IMR-90 (cell line): ENCODE measurements around the gene TTC28. TPM values are rescaled to one million over a fixed set of nuclear protein-coding genes. Genes with fewer than 3 reads are reported as not detected.

Experiments
- ATAC-seq: fragments of 200-7000 bp; cut with Tn5 transposase; 2 replicates; pipeline ENCODE4 v1.9.1; 2020; ENCODE audit warnings: low read depth, mild to moderate bottlenecking, moderate library complexity
- BruUV-seq: library from RNA; stranded (reverse); fragments of 400-500 nt; replicated peaks from 2 replicates; lab custom pipeline; 2021; lab: Mats Ljungman, UMichigan
- CTCF ChIA-PET: fragments of 300-600 bp; formaldehyde crosslinking; extraction: SDS; loops from one replicate; lab custom pipeline; 2021; ENCODE audit warnings: antibody characterized with exemption; lab: Yijun Ruan, JAX
- POLR2A ChIA-PET: fragments of 300-600 bp; sonication (Branson Sonifier 250); formaldehyde crosslinking; loops from one replicate; lab custom pipeline; 2022; ENCODE audit warnings: antibody characterized with exemption; ENCODE audit not compliant: unreplicated experiment; lab: Charles Lee
- DNase-seq: peaks from one replicate; pipeline ENCODE4 v3.0.0; 2013
- H2AFZ ChIP-seq: replicated peaks from 2 replicates; pipeline ENCODE3; 2013; ENCODE audit warnings: low read length, mild to moderate bottlenecking; ENCODE audit not compliant: poor library complexity
- H2AK5ac ChIP-seq: 2 replicates; pipeline ENCODE4 v1.6.1; 2013; ENCODE audit warnings: low read depth, low read length, inconsistent platforms
- H2AK9ac ChIP-seq: replicated peaks from 2 replicates; pipeline ENCODE3; 2013; ENCODE audit warnings: mild to moderate bottlenecking, low read depth, low read length, moderate library complexity; ENCODE audit not compliant: poor library complexity
- H2BK120ac ChIP-seq: 2 replicates; pipeline ENCODE4 v1.6.1; 2013; ENCODE audit warnings: low read depth, low read length, inconsistent platforms
- H2BK15ac ChIP-seq: 3 replicates; pipeline ENCODE4 v1.6.1; 2013; ENCODE audit warnings: low read depth, low read length, inconsistent platforms
- H2BK20ac ChIP-seq: 2 replicates; pipeline ENCODE4 v1.6.1; 2013; ENCODE audit warnings: low read depth, mild to moderate bottlenecking, inconsistent platforms, low read length, moderate library complexity
- H2BK5ac ChIP-seq: 2 replicates; pipeline ENCODE4 v1.6.1; 2013; ENCODE audit warnings: mild to moderate bottlenecking, low read depth, low read length, inconsistent platforms; ENCODE audit not compliant: poor library complexity, severe bottlenecking
- H3K14ac ChIP-seq: replicated peaks from 2 replicates; pipeline ENCODE4 v1.6.1; 2013; ENCODE audit warnings: low read depth, low read length, inconsistent platforms
- H3K18ac ChIP-seq: 2 replicates; pipeline ENCODE4 v1.6.1; 2013; ENCODE audit warnings: low read depth, low read length, control low read depth
- H3K23ac ChIP-seq: 2 replicates; pipeline ENCODE4 v1.6.1; 2013; ENCODE audit warnings: low read depth, low read length, inconsistent platforms
- H3K27ac ChIP-seq: 2 replicates; pipeline ENCODE4 v1.5.1; 2013; ENCODE audit warnings: mild to moderate bottlenecking, control low read depth, low read length; ENCODE audit not compliant: insufficient read depth
- H3K27me3 ChIP-seq: 2 replicates; pipeline ENCODE4 v1.6.1; 2013; ENCODE audit warnings: low read length; ENCODE audit not compliant: control insufficient read depth, insufficient read depth
- H3K36me3 ChIP-seq: 2 replicates; pipeline ENCODE4 v1.6.1; 2013; ENCODE audit warnings: low read length, mixed read lengths; ENCODE audit not compliant: control insufficient read depth, insufficient read depth
- H3K4ac ChIP-seq: 2 replicates; pipeline ENCODE4 v1.6.1; 2013; ENCODE audit warnings: low read depth, low read length, inconsistent platforms
- H3K4me1 ChIP-seq: 2 replicates; pipeline ENCODE4 v1.6.1; 2013; ENCODE audit warnings: low read length, mixed read lengths; ENCODE audit not compliant: control insufficient read depth, insufficient read depth
- H3K4me2 ChIP-seq: 2 replicates; pipeline ENCODE4 v1.6.1; 2013; ENCODE audit warnings: low read depth, mild to moderate bottlenecking, control low read depth, low read length, moderate library complexity
- H3K4me3 ChIP-seq: 2 replicates; pipeline ENCODE4 v1.5.1; 2013; ENCODE audit warnings: low read depth, mild to moderate bottlenecking, control low read depth, low read length, moderate library complexity; ENCODE audit not compliant: insufficient read depth
- H3K56ac ChIP-seq: 2 replicates; pipeline ENCODE4 v1.6.1; 2013; ENCODE audit warnings: low read length, inconsistent platforms; ENCODE audit not compliant: insufficient read depth; ENCODE audit errors: extremely low read depth
- H3K79me1 ChIP-seq, 2 experiments: 2 replicates each; pipeline ENCODE4 v1.6.1; 2013; ENCODE audit warnings: low read length in 2 of 2, inconsistent platforms in 1 of 2, low read depth in 1 of 2
- H3K9ac ChIP-seq: 2 replicates; pipeline ENCODE4 v1.6.1; 2013; ENCODE audit warnings: low read depth, low read length, control low read depth
- H3K9me1 ChIP-seq: 2 replicates; pipeline ENCODE4 v1.6.1; 2013; ENCODE audit warnings: low read length, inconsistent platforms; ENCODE audit not compliant: insufficient read depth
- H3K9me3 ChIP-seq: 2 replicates; pipeline ENCODE4 v1.6.1; 2013; ENCODE audit warnings: low read length; ENCODE audit not compliant: control insufficient read depth, insufficient read depth
- H4K20me1 ChIP-seq: 2 replicates; pipeline ENCODE4 v1.6.1; 2013; ENCODE audit warnings: low read length, inconsistent platforms; ENCODE audit not compliant: insufficient read depth
- H4K5ac ChIP-seq: 2 replicates; pipeline ENCODE4 v1.6.1; 2013; ENCODE audit warnings: mild to moderate bottlenecking, low read depth, low read length, control low read depth
- H4K8ac ChIP-seq, 2 experiments: 2 replicates each; pipeline ENCODE4 v1.6.1; 2013; ENCODE audit warnings: low read depth in 2 of 2, low read length in 2 of 2, control low read depth in 1 of 2, inconsistent platforms in 1 of 2
- H4K91ac ChIP-seq: 2 replicates; pipeline ENCODE4 v1.6.1; 2013; ENCODE audit warnings: low read depth, low read length, inconsistent platforms; ENCODE audit not compliant: insufficient read depth
- CTCF ChIP-seq: conservative IDR thresholded peaks from 2 replicates; pipeline ENCODE4 v1.5.1; 2012; ENCODE audit warnings: mild to moderate bottlenecking, low read depth, low read length, improper control_type of control experiment
- ELK1 ChIP-seq: fragments of 150-350 bp; IDR thresholded peaks from 2 replicates; pipeline ENCODE4 v1.6.1; 2016; ENCODE audit warnings: low read depth, mild to moderate bottlenecking, low read length, moderate library complexity, borderline replicate concordance
- MAFK ChIP-seq: IDR thresholded peaks from 2 replicates; pipeline ENCODE4 v1.6.1; 2012; ENCODE audit warnings: low read depth, low read length, improper control_type of control experiment
- MAZ ChIP-seq: IDR thresholded peaks from 2 replicates; pipeline ENCODE4 v1.6.1; 2012; ENCODE audit warnings: low read depth, mild to moderate bottlenecking, low read length, improper control_type of control experiment, moderate library complexity, borderline replicate concordance
- NFE2L2 ChIP-seq: fragments of 150-350 bp; IDR thresholded peaks from 2 replicates; pipeline ENCODE4 v1.6.1; 2016; ENCODE audit warnings: low read depth, mild to moderate bottlenecking, low read length
- RAD21 ChIP-seq: IDR thresholded peaks from 2 replicates; pipeline ENCODE4 v1.6.1; 2012; ENCODE audit warnings: low read length, improper control_type of control experiment
- RFX5 ChIP-seq: IDR thresholded peaks from 2 replicates; pipeline ENCODE4 v1.8.0; 2012; ENCODE audit warnings: low read depth, mild to moderate bottlenecking, low read length, moderate library complexity
- WGBS, 2 experiments: methylation state at CpG; one replicate each; pipeline versions ENCODE4 v1.1.5 to v1.1.7; 2013; ENCODE audit warnings: missing lambda C conversion rate in 2 of 2; ENCODE audit not compliant: insufficient read length in 1 of 2; ENCODE audit errors: extremely low coverage in 2 of 2; 5-methylcytosine and 5-hydroxymethylcytosine counted together
- dilution Hi-C: fragments of 300-500 bp; cut with HindIII; formaldehyde crosslinking; loops from one replicate; pipeline ENCODE4 v1.14.3; 2018; ENCODE audit warnings: low sequenced_read_pairs; ENCODE audit not compliant: unreplicated experiment
- in situ Hi-C: fragments of 300-500 bp; cut with MboI; formaldehyde crosslinking; loops from 3 replicates; pipeline ENCODE4 v1.14.3; 2019; ENCODE audit warnings: low sequenced_read_pairs, inconsistent platforms, mixed read lengths
- intact Hi-C: fragments of 100-400 bp; cut with micrococcal nuclease; formaldehyde crosslinking; loops from 2 replicates; pipeline ENCODE4 v1.10.0; 2022
- polyA plus RNA-seq, 3 experiments: library from polyadenylated mRNA; depleted of rRNA; stranded (reverse); fragments of >200 nt; gene quantifications; 2 replicates each; pipeline ENCODE4 v1.2.3, GENCODE V29; 2012; ENCODE audit warnings: low replicate concordance in 1 of 3
- total RNA-seq: library from RNA; depleted of rRNA; stranded (reverse); fragments of >200 nt; gene quantifications from 2 replicates; pipeline ENCODE4 v1.2.3, GENCODE V29; 2012

The TTC28 gene
- total and polyA plus RNA-seq, 2 of the 4 experiments (the other 2 are of a cell fraction), result 5.6 to 13.3 TPM

GRCh38 chr22:28647216-28647615 lies 32.4 kb downstream of the TTC28 start:
- TF ChIP-seq MAZ (no peak), MAFK (no peak), RFX5 (no peak), RAD21 (no peak), CTCF (no peak), ELK1 (no peak), NFE2L2 (no peak)
- no peak overlapping the region for H4K5ac ChIP-seq
- no peak overlapping the region for H2AFZ ChIP-seq
- no peak overlapping the region for H3K4ac ChIP-seq
- in situ Hi-C loops, result no loop called here
- no peaks in the 10 kb centered on the region for H3K4me1 ChIP-seq
- no peak overlapping the region for H3K4me3 ChIP-seq
- ATAC-seq, result peak; percentile 92
- no peak overlapping the region for H2BK5ac ChIP-seq
- H3K9me3 ChIP-seq, result no peaks in the 10 kb centered on the region
- H4K20me1 ChIP-seq, result peaks cover 12% of the 10 kb centered on the region
- H3K79me1 ChIP-seq, result peaks cover 4 to 22% of the 10 kb centered on the region in 2 experiments
- H3K4me2 ChIP-seq, result no peak overlapping the region
- H3K36me3 ChIP-seq, result peaks cover 4% of the 10 kb centered on the region; the same call in 1 of the 2 replicates
- no peaks in the 10 kb centered on the region for H3K9me1 ChIP-seq
- H3K14ac ChIP-seq, result no peak overlapping the region
- no peak overlapping the region for H2BK120ac ChIP-seq
- H3K27ac ChIP-seq, result no peak overlapping the region
- intact Hi-C loops, result no loop called here
- no peak overlapping the region for H3K56ac ChIP-seq
- dilution Hi-C loops, result no loop called here
- no peak overlapping the region for H4K8ac ChIP-seq
- no peak overlapping the region for H2AK5ac ChIP-seq
- H2BK20ac ChIP-seq, result no peak overlapping the region
- H4K91ac ChIP-seq, result no peak overlapping the region
- no peaks in the 10 kb centered on the region for H3K27me3 ChIP-seq
- ChIA-PET CTCF (no interaction called here), POLR2A (no interaction called here)
- H2BK15ac ChIP-seq, result no peak overlapping the region
- no peak overlapping the region for H3K18ac ChIP-seq
- H3K9ac ChIP-seq, result no peak overlapping the region
- no TSS peak for BruUV-seq
- H2AK9ac ChIP-seq, result no peak overlapping the region
- WGBS, 2 experiments, result no CpG with 5 or more reads among the region's 3 CpGs
- no peak overlapping the region for H3K23ac ChIP-seq
- DNase-seq, result peak; percentile 51
